Neural progenitor cell (in vitro differentiated cells): ENCODE results near the gene OR52B2.

Experiments
- EZH2 ChIP-seq: fragments of 200-600 bp; sonication (generic); IDR thresholded peaks from 2 replicates; pipeline ENCODE4 v1.6.1; 2017; ENCODE audit warnings: antibody characterized with exemption, mild to moderate bottlenecking, moderate library complexity
- EZH2phosphoT487 ChIP-seq: fragments of 200-600 bp; sonication (generic); IDR thresholded peaks from 2 replicates; pipeline ENCODE4 v1.6.1; 2017; ENCODE audit warnings: antibody characterized with exemption
- TF ChIP-seq, protein P1 (sequence below): fragments of 200-600 bp; sonication (generic); IDR thresholded peaks from 2 replicates; pipeline ENCODE4 v1.5.1; 2017; ENCODE audit warnings: antibody characterized with exemption, mild to moderate bottlenecking

DNA sequence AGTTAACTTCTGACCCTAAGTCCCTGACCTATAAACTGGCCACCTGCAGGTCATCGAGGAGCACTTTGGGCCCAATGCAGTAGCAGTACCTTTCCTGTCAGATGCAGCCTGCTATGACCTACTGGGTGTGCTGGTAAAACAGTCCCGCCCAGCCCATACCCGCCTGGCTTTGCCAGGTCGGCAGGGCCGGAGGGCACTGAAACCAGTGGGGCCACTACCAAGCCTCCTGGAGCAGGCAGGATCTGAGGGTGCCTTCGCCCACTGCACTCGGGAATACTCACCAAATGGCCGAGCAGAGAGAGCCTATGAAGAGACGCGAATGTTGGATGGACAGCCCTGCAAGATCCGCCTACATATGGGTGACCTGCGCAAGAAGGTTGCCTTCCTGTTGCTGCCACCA, 39.7 kb upstream of the OR52B2 start:
- TF ChIP-seq, protein P1, sequence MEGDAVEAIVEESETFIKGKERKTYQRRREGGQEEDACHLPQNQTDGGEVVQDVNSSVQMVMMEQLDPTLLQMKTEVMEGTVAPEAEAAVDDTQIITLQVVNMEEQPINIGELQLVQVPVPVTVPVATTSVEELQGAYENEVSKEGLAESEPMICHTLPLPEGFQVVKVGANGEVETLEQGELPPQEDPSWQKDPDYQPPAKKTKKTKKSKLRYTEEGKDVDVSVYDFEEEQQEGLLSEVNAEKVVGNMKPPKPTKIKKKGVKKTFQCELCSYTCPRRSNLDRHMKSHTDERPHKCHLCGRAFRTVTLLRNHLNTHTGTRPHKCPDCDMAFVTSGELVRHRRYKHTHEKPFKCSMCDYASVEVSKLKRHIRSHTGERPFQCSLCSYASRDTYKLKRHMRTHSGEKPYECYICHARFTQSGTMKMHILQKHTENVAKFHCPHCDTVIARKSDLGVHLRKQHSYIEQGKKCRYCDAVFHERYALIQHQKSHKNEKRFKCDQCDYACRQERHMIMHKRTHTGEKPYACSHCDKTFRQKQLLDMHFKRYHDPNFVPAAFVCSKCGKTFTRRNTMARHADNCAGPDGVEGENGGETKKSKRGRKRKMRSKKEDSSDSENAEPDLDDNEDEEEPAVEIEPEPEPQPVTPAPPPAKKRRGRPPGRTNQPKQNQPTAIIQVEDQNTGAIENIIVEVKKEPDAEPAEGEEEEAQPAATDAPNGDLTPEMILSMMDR: no peak
- no peak for TF ChIP-seq EZH2
- TF ChIP-seq EZH2phosphoT487: no peak
